HG02840 (cell line): ENCODE measurements around the gene TRUB2.
A peak's percentile ranks its signal among the peaks of the same experiment; 100 is the strongest.
"Not testable (repeated sequence)": the region's sequence is repeated elsewhere in the genome, so short reads cannot be mapped to it uniquely, and the experiment has no call there.

Source experiments
- ATAC-seq: cut with Tn5 transposase; IDR thresholded peaks from one replicate; pipeline ENCODE4 v1.9.1; 2021; ENCODE audit warnings: mild to moderate bottlenecking, moderate library complexity, moderate number of reproducible peaks; ENCODE audit not compliant: unreplicated experiment, low FRiP score

TRUB2 gene

GRCh38 chr9:128304136-128304970 lies 17.9 kb downstream of the TRUB2 start:
- ATAC-seq = no peak

- no peak for ATAC-seq
These were observed 23.4 kb downstream of the TRUB2 start for GRCh38 chr9:128298535-128299482.

- ATAC-seq = no peak
These were observed 24.9 kb downstream of the TRUB2 start for GRCh38 chr9:128297221-128297773.

- no peak for ATAC-seq
These were observed 25.7 kb downstream of the TRUB2 start for GRCh38 chr9:128296340-128297220.

- no peak for ATAC-seq
These were observed 28.1 kb downstream of the TRUB2 start for GRCh38 chr9:128294142-128294541.

- ATAC-seq = no peak
These were observed 29.2 kb downstream of the TRUB2 start for GRCh38 chr9:128293091-128293490.

- no peak for ATAC-seq
These were observed 30.2 kb downstream of the TRUB2 start for GRCh38 chr9:128292009-128292408.

GRCh38 chr9:128288273-128289004 lies 33.8 kb downstream of the TRUB2 start:
- no peak for ATAC-seq

- ATAC-seq = no peak
These were observed 35.8 kb downstream of the TRUB2 start for GRCh38 chr9:128286440-128286839.

GRCh38 chr9:128285033-128285784 lies 37.0 kb downstream of the TRUB2 start:
- no peak for ATAC-seq

- ATAC-seq = no peak
These were observed 39.7 kb downstream of the TRUB2 start for GRCh38 chr9:128282500-128282899.

- ATAC-seq = no peak
These were observed 42.1 kb downstream of the TRUB2 start for GRCh38 chr9:128280084-128280622.

GRCh38 chr9:128279088-128280073 lies 42.9 kb downstream of the TRUB2 start:
- ATAC-seq = not testable (repeated sequence)

GRCh38 chr9:128276574-128277270 lies 45.5 kb downstream of the TRUB2 start:
- ATAC-seq = no peak

GRCh38 chr9:128276008-128276573 lies 46.2 kb downstream of the TRUB2 start, which contains the start of gene SWI5:
TSS of gene SWI5 (plus strand) at chr9:128276276.
- peak; percentile 96 for ATAC-seq
